Smooth muscle cell (in vitro differentiated cells): ENCODE data around the gene PLCL2. TPM values are rescaled to one million over a fixed set of nuclear protein-coding genes. Genes with fewer than 3 reads are reported as not detected.

Experiments used
- DNase-seq: peaks from one replicate; lab custom pipeline; 2025; ENCODE audit not compliant: unreplicated experiment; lab: John Stamatoyannopoulos, UW
- H2AFZ ChIP-seq: fragments of 200-600 bp; sonication (generic); 2 replicates; pipeline ENCODE4 v1.6.0; 2016; ENCODE audit warnings: antibody characterized with exemption, low read depth, mild to moderate bottlenecking
- H3F3A ChIP-seq: fragments of 200-600 bp; sonication (generic); 2 replicates; pipeline ENCODE4 v1.6.0; 2017; ENCODE audit warnings: antibody characterized with exemption, low read depth
- H3K27ac ChIP-seq: fragments of 200-600 bp; sonication (generic); 2 replicates; pipeline ENCODE4 v1.5.1; 2016; ENCODE audit warnings: low read depth, mild to moderate bottlenecking
- H3K27me3 ChIP-seq: fragments of 200-600 bp; sonication (generic); 2 replicates; pipeline ENCODE4 v1.6.1; 2016; ENCODE audit warnings: low read depth, mild to moderate bottlenecking
- H3K36me3 ChIP-seq: fragments of 200-600 bp; sonication (generic); 2 replicates; pipeline ENCODE4 v1.5.1; 2016; ENCODE audit warnings: low read depth
- H3K4me1 ChIP-seq: fragments of 200-600 bp; sonication (generic); 2 replicates; pipeline ENCODE4 v1.5.1; 2016; ENCODE audit warnings: low read depth
- H3K4me2 ChIP-seq: fragments of 200-600 bp; sonication (generic); 2 replicates; pipeline ENCODE4 v1.6.0; 2016; ENCODE audit warnings: mild to moderate bottlenecking
- H3K4me3 ChIP-seq: fragments of 200-600 bp; sonication (generic); 2 replicates; pipeline ENCODE4 v1.5.1; 2016; ENCODE audit warnings: mild to moderate bottlenecking
- H3K79me2 ChIP-seq: fragments of 200-600 bp; sonication (generic); 2 replicates; pipeline ENCODE4 v1.6.0; 2016; ENCODE audit warnings: low read depth, mild to moderate bottlenecking
- H3K9ac ChIP-seq: fragments of 200-600 bp; sonication (generic); 2 replicates; pipeline ENCODE4 v1.6.0; 2016; ENCODE audit warnings: low read depth
- H3K9me3 ChIP-seq: fragments of 200-600 bp; sonication (generic); replicated peaks from 2 replicates; pipeline ENCODE4 v1.5.1; 2016; ENCODE audit warnings: low read depth
- H4K20me1 ChIP-seq: fragments of 200-600 bp; sonication (generic); 2 replicates; pipeline ENCODE4 v1.6.0; 2016; ENCODE audit warnings: low read depth
- CTCF ChIP-seq: fragments of 200-600 bp; sonication (generic); IDR thresholded peaks from 2 replicates; pipeline ENCODE4 v1.5.1; 2017; ENCODE audit warnings: borderline replicate concordance, mild to moderate bottlenecking, antibody characterized with exemption; ENCODE audit not compliant: insufficient read depth, poor library complexity, severe bottlenecking
- WGBS: methylation state at CpG from one replicate; pipeline ENCODE4 v1.1.7; 2016; ENCODE audit warnings: low lambda C conversion rate; 5-methylcytosine and 5-hydroxymethylcytosine counted together
- polyA plus RNA-seq: library from polyadenylated mRNA; unstranded; fragments of >200 nt; fragmentation: Nextera tagmentation; extraction: Ambion mirVana; gene quantifications from 2 replicates; pipeline ENCODE4 v1.2.1, GENCODE V29; 2016
- total RNA-seq: library from RNA; depleted of rRNA; stranded (reverse); fragments of >200 nt; gene quantifications from 2 replicates; pipeline ENCODE4 v1.2.3, GENCODE V29; 2014

Gene PLCL2
- total and polyA plus RNA-seq, 2 experiments from 2014 or later: 2.1 to 5.0 TPM

GRCh38 chr3:17057321-17057720 lies 172.6 kb downstream of the PLCL2 start:
- DNase-seq: no peak
- no peaks in the 10 kb centered on the region for H3K27me3 ChIP-seq
- no peaks in the 10 kb centered on the region for H3K9me3 ChIP-seq
- H3K4me1 ChIP-seq: no peaks in the 10 kb centered on the region
- H3K4me2 ChIP-seq: no peak overlapping the region
- no peaks in the 10 kb centered on the region for H3F3A ChIP-seq
- no peaks in the 10 kb centered on the region for H3K36me3 ChIP-seq
- no peak overlapping the region for H2AFZ ChIP-seq
- TF ChIP-seq CTCF: no peak
- H3K79me2 ChIP-seq: no peaks in the 10 kb centered on the region
- H4K20me1 ChIP-seq: no peaks in the 10 kb centered on the region
- no peak overlapping the region for H3K9ac ChIP-seq
- H3K4me3 ChIP-seq: no peak overlapping the region
- 84% methylated on average over 4 of the region's 4 CpGs for WGBS
- H3K27ac ChIP-seq: no peak overlapping the region

- Histone ChIP-seq H3K79me2 (no peaks in the 10 kb centered on the region), H3K4me2 (no peak overlapping the region), H2AFZ (no peak overlapping the region), H3K4me1 (no peaks in the 10 kb centered on the region), H3K4me3 (no peak overlapping the region), H3F3A (no peaks in the 10 kb centered on the region), H3K9me3 (no peaks in the 10 kb centered on the region), H3K36me3 (no peaks in the 10 kb centered on the region), H4K20me1 (no peaks in the 10 kb centered on the region), H3K27ac (no peak overlapping the region), H3K27me3 (no peaks in the 10 kb centered on the region), H3K9ac (no peak overlapping the region)
- DNase-seq: no peak
- TF ChIP-seq CTCF: no peak
- WGBS: 89% methylated on average over 5 of the region's 5 CpGs
Measured at GRCh38 chr3:17059989-17060550, 175.3 kb downstream of the PLCL2 start.

- no peaks in the 10 kb centered on the region for H3K4me1 ChIP-seq
Measured at GRCh38 chr3:17061005-17061404, 176.2 kb downstream of the PLCL2 start.

More at GRCh38 chr3:17061005-17061404, 176.2 kb downstream of the PLCL2 start:
- no peaks in the 10 kb centered on the region for H3K36me3 ChIP-seq
- over 99% methylated on average over 3 of the region's 3 CpGs for WGBS
- no peak overlapping the region for H2AFZ ChIP-seq
- no peaks in the 10 kb centered on the region for H3K79me2 ChIP-seq
- DNase-seq: no peak
- no peaks in the 10 kb centered on the region for H4K20me1 ChIP-seq
- no peak for TF ChIP-seq CTCF
- H3K4me2 ChIP-seq: no peak overlapping the region
- no peaks in the 10 kb centered on the region for H3F3A ChIP-seq
- no peaks in the 10 kb centered on the region for H3K27me3 ChIP-seq
- no peak overlapping the region for H3K9ac ChIP-seq
- H3K4me3 ChIP-seq: no peak overlapping the region
- no peak overlapping the region for H3K27ac ChIP-seq
- no peaks in the 10 kb centered on the region for H3K9me3 ChIP-seq
